Measurements from ENCODE around the gene FAM83E. TPM values are rescaled to one million over a fixed set of nuclear protein-coding genes. Genes with fewer than 3 reads are reported as not detected.

The FAM83E gene
- polyA plus RNA-seq, 2 of the 4 experiments (the other 2 are of a cell fraction), result 0.16 to 0.41 TPM

DNA sequence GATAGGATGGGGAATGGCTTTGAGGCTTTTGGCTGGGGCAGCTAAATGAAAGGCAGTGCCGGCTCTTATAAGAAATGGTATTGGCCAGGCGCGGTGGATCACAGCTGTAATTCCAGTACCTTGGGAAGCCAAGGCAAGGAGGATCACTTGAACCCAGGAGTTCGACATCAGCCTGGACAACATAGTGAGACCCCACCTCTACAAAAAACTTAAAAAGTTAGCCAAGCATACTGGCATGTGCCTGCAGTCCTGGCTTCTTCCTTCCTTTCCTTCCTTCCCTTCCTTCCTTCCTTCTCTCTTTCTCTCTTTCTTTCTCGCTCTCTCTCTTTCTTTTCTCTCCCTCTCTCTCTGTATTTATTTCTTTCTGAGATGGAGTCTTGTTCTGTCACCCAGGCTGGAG is 28.0 kb upstream of the FAM83E start:
- no peak for TF ChIP-seq FOXS1 (CRISPR knock-in tag; IDR thresholded peaks at IDR 0.05)
- TF ChIP-seq, protein P1, sequence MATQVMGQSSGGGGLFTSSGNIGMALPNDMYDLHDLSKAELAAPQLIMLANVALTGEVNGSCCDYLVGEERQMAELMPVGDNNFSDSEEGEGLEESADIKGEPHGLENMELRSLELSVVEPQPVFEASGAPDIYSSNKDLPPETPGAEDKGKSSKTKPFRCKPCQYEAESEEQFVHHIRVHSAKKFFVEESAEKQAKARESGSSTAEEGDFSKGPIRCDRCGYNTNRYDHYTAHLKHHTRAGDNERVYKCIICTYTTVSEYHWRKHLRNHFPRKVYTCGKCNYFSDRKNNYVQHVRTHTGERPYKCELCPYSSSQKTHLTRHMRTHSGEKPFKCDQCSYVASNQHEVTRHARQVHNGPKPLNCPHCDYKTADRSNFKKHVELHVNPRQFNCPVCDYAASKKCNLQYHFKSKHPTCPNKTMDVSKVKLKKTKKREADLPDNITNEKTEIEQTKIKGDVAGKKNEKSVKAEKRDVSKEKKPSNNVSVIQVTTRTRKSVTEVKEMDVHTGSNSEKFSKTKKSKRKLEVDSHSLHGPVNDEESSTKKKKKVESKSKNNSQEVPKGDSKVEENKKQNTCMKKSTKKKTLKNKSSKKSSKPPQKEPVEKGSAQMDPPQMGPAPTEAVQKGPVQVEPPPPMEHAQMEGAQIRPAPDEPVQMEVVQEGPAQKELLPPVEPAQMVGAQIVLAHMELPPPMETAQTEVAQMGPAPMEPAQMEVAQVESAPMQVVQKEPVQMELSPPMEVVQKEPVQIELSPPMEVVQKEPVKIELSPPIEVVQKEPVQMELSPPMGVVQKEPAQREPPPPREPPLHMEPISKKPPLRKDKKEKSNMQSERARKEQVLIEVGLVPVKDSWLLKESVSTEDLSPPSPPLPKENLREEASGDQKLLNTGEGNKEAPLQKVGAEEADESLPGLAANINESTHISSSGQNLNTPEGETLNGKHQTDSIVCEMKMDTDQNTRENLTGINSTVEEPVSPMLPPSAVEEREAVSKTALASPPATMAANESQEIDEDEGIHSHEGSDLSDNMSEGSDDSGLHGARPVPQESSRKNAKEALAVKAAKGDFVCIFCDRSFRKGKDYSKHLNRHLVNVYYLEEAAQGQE (IDR thresholded peaks at IDR 0.05), result no peak
- no peak for TF ChIP-seq CHD4 (IDR thresholded peaks at IDR 0.05; ENCODE audit: borderline replicate concordance)
- ATAC-seq (no peak), FAIRE-seq (no peak), DNase-seq (ENCODE audit: low read depth in 1 of 2, low spot score in 1 of 2) (no peak)
- Histone ChIP-seq H3K4me3 (no peak overlapping the region), H3K4me2 (no peak overlapping the region), H3K4me1 (peaks cover 25% of the 10 kb centered on the region), H3K27ac (no peak overlapping the region), H3K9me3 (no peaks in the 10 kb centered on the region)
- CTCF ChIA-PET, result interaction anchor here (0.6 to 3.5 kb wide), 5 partner anchors 14 to 145 kb away, joined by 3 to 26 read pairs (median 4); no protein-coding TSS in a partner anchor
- POLR2A ChIA-PET, result interaction anchor here (0.7 to 1.4 kb wide), 2 partner anchors 24 to 350 kb away, joined by 3 to 6 read pairs; partner anchors contain the start of genes GYS1, RPL18 and SPHK2
- WGBS (ENCODE audit: missing lambda C conversion rate), result 80% methylated on average over 5 of the region's 5 CpGs

DNA sequence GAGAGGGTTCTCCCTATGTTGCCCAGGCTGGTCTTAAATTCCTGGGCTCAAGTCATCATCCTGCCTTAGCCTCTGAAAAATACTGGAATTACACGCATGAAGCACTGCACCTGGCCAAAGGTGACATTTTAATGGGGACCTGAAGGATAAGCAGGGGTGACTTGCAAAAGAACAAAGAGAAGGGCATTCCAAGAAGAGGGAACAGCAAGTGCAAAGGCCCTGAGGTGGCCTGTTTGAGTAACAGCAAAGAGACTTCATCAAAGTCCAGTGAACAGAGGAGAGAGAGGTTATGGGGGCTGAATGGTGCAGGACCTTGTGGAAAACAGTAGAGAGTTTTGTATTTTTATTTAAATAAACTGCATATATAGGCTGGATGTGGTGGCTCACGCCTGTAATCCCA is 27.0 kb upstream of the FAM83E start:
- Histone ChIP-seq H3K27ac (no peak overlapping the region), H3K4me3 (no peak overlapping the region), H3K9me3 (no peaks in the 10 kb centered on the region), H3K4me2 (no peak overlapping the region), H3K4me1 (peaks cover 21% of the 10 kb centered on the region)
- FAIRE-seq (no peak), ATAC-seq (no peak), DNase-seq (ENCODE audit: low read depth in 1 of 2, low spot score in 1 of 2) (no peak)
- CTCF ChIA-PET, result interaction anchor here (0.7 to 1.5 kb wide), 4 partner anchors 33 to 194 kb away, joined by 3 to 6 read pairs (median 4); partner anchors contain the start of gene HSD17B14
- POLR2A ChIA-PET, result interaction anchor here (0.7 kb wide), 1 partner anchor 97 kb away, joined by 8 read pairs; no protein-coding TSS in a partner anchor
- WGBS (ENCODE audit: missing lambda C conversion rate), result 84% methylated on average over 2 of the region's 2 CpGs
- TF ChIP-seq TP53 (CRISPR knock-in tag; IDR thresholded peaks at IDR 0.05), result no peak
- TF ChIP-seq, protein P2, sequence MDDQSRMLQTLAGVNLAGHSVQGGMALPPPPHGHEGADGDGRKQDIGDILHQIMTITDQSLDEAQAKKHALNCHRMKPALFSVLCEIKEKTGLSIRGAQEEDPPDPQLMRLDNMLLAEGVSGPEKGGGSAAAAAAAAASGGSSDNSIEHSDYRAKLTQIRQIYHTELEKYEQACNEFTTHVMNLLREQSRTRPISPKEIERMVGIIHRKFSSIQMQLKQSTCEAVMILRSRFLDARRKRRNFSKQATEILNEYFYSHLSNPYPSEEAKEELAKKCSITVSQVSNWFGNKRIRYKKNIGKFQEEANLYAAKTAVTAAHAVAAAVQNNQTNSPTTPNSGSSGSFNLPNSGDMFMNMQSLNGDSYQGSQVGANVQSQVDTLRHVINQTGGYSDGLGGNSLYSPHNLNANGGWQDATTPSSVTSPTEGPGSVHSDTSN (IDR thresholded peaks at IDR 0.05), result no peak
- TF ChIP-seq, protein P3, sequence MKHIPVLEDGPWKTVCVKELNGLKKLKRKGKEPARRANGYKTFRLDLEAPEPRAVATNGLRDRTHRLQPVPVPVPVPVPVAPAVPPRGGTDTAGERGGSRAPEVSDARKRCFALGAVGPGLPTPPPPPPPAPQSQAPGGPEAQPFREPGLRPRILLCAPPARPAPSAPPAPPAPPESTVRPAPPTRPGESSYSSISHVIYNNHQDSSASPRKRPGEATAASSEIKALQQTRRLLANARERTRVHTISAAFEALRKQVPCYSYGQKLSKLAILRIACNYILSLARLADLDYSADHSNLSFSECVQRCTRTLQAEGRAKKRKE (CRISPR knock-in tag; IDR thresholded peaks at IDR 0.05; ENCODE audit: low read depth), result no peak
- TF ChIP-seq HEYL (CRISPR knock-in tag; IDR thresholded peaks at IDR 0.05), result no peak
- TF ChIP-seq, protein P4, sequence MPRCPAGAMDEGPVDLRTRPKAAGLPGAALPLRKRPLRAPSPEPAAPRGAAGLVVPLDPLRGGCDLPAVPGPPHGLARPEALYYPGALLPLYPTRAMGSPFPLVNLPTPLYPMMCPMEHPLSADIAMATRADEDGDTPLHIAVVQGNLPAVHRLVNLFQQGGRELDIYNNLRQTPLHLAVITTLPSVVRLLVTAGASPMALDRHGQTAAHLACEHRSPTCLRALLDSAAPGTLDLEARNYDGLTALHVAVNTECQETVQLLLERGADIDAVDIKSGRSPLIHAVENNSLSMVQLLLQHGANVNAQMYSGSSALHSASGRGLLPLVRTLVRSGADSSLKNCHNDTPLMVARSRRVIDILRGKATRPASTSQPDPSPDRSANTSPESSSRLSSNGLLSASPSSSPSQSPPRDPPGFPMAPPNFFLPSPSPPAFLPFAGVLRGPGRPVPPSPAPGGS (IDR thresholded peaks at IDR 0.05), result no peak
- TF ChIP-seq MYC (IDR thresholded peaks at IDR 0.05; ENCODE audit: borderline replicate concordance, low read length), result no peak
- no peak for TF ChIP-seq SREBF2 (IDR thresholded peaks at IDR 0.05)
- no peak for TF ChIP-seq ZSCAN20 (CRISPR knock-in tag; IDR thresholded peaks at IDR 0.05)
- TF ChIP-seq CBX2 (IDR thresholded peaks at IDR 0.05; ENCODE audit: borderline replicate concordance, low read depth), result no peak
- TF ChIP-seq RCOR1 (IDR thresholded peaks at IDR 0.05; ENCODE audit: low read depth, low read length), result no peak
- no peak for TF ChIP-seq ZC3H11A (IDR thresholded peaks at IDR 0.05)
- no peak for TF ChIP-seq RARB (CRISPR knock-in tag; IDR thresholded peaks at IDR 0.05)
- no peak for TF ChIP-seq JUN (IDR thresholded peaks at IDR 0.05)
